Peyer's patch (tissue), 4 donors: Measurements from ENCODE around the gene KCNMA1. TPM values are rescaled to one million over a fixed set of nuclear protein-coding genes. Genes with fewer than 3 reads are reported as not detected.

Source experiments
- DNase-seq, 3 donors: peaks; one replicate each; pipeline ENCODE4 v3.0.0-alpha.2; 2017 to 2019
- H3K27ac ChIP-seq, 4 donors: fragments of 200-600 bp; sonication (generic); one replicate each; pipeline ENCODE4 v1.5.1; 2016 to 2019
- H3K27me3 ChIP-seq, 2 donors: fragments of 200-600 bp; sonication (generic); one replicate each; pipeline ENCODE4 v1.5.1; 2019
- H3K36me3 ChIP-seq, 3 donors: fragments of 200-600 bp; sonication (generic); one replicate each; pipeline ENCODE4 v1.5.1; 2016 to 2019
- H3K4me1 ChIP-seq, 4 donors: fragments of 200-600 bp; sonication (generic); one replicate each; pipeline ENCODE4 v1.5.1; 2016 to 2019
- H3K4me3 ChIP-seq, 4 donors: fragments of 200-600 bp; sonication (generic); 1 replicate in 3 of 4; 2 replicates in 1 of 4; pipeline ENCODE4 v1.5.1; 2016 to 2019; ENCODE audit warnings: mild to moderate bottlenecking in 1 of 4
- H3K9me3 ChIP-seq, 4 donors: fragments of 200-600 bp; sonication (generic); one replicate each; pipeline ENCODE4 v1.5.1; 2016 to 2019; ENCODE audit warnings: mild to moderate bottlenecking in 1 of 4
- POLR2A ChIP-seq, 2 donors: fragments of 450-650 bp; IDR thresholded peaks; one replicate each; pipeline ENCODE4 v1.5.1; 2017; ENCODE audit warnings: antibody characterized with exemption in 2 of 2, mild to moderate bottlenecking in 2 of 2, moderate library complexity in 2 of 2
- small RNA-seq, 2 donors: library from RNA; depleted of rRNA; stranded (forward); fragments of <200 nt; gene quantifications; one replicate each; pipeline ENCODE3, GENCODE V24; 2016
- total RNA-seq, 4 donors: library from RNA; depleted of rRNA; stranded (reverse); fragments of >200 nt; gene quantifications; one replicate each; pipeline ENCODE4 v1.1.0, GENCODE V29; 2016
- TF ChIP-seq, protein P1 (sequence below), 6 experiments: fragments of 450-650 bp in 4 of 6; fragments of 200-600 bp in 2 of 6; sonication (generic) in 1 of 6; IDR thresholded peaks; one replicate each; pipeline ENCODE4 v1.5.1; 2017 to 2019; ENCODE audit warnings: antibody characterized with exemption in 6 of 6, mild to moderate bottlenecking in 3 of 6, moderate library complexity in 1 of 6

Gene KCNMA1
- total RNA-seq, 4 donors from 2014 or later: 17.8 to 29.1 (median 23.9) TPM

DNA sequence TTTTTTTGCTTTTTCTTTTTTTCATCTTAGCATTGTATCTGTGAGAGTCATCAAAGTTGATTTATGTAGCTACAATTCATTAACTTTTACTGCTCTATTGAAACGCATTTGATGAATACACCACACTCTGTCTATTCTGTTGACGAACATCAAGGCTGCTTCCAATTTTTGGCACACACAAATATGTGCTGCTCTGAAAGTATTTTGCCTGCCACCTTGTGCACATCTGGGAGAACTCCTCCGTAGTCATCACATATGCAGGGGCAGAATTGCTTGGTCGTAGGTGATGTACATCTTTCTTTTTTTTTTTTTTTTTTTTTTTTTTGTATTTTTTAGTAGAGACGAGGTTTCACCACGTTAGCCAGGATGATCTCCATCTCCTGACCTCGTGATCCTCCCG, 796.8 kb downstream of the KCNMA1 start:
- Histone ChIP-seq H3K4me1 (no peaks in the 10 kb centered on the region), H3K4me3 (no peak overlapping the region), H3K27me3 (no peaks in the 10 kb centered on the region), H3K36me3 (no peaks in the 10 kb centered on the region), H3K9me3 (no peaks in the 10 kb centered on the region), H3K27ac (no peak overlapping the region)
- no peak for DNase-seq
- no peak for TF ChIP-seq POLR2A (IDR thresholded peaks at IDR 0.05)
- TF ChIP-seq, protein P1, sequence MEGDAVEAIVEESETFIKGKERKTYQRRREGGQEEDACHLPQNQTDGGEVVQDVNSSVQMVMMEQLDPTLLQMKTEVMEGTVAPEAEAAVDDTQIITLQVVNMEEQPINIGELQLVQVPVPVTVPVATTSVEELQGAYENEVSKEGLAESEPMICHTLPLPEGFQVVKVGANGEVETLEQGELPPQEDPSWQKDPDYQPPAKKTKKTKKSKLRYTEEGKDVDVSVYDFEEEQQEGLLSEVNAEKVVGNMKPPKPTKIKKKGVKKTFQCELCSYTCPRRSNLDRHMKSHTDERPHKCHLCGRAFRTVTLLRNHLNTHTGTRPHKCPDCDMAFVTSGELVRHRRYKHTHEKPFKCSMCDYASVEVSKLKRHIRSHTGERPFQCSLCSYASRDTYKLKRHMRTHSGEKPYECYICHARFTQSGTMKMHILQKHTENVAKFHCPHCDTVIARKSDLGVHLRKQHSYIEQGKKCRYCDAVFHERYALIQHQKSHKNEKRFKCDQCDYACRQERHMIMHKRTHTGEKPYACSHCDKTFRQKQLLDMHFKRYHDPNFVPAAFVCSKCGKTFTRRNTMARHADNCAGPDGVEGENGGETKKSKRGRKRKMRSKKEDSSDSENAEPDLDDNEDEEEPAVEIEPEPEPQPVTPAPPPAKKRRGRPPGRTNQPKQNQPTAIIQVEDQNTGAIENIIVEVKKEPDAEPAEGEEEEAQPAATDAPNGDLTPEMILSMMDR (IDR thresholded peaks at IDR 0.05): no peak

DNA sequence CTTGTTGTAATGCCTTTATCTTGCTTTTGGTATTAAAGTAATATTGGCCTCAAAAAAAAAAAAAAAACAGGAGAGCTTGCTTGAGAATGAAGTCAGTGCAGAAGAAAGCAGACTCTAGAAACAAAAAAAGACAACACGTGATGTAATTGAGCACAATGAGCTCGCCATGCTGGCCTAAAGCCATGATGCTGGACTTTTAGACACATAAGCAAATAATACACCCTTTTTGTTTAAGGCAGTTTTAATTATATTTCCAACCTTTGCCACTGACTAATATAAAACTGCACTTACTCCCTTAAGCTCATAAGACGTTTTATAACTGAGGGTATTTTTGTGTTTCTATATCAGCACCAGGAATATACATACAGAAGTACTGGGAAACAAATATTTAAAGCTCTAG, 798.3 kb downstream of the KCNMA1 start:
- no peaks in the 10 kb centered on the region for H3K4me1 ChIP-seq
- no peak overlapping the region for H3K27ac ChIP-seq
- H3K27me3 ChIP-seq: no peaks in the 10 kb centered on the region
- no peak overlapping the region for H3K4me3 ChIP-seq
- H3K36me3 ChIP-seq: no peaks in the 10 kb centered on the region
- no peak for TF ChIP-seq POLR2A (IDR thresholded peaks at IDR 0.05)
- TF ChIP-seq, protein P1 (IDR thresholded peaks at IDR 0.05): no peak
- no peak for DNase-seq
- no peaks in the 10 kb centered on the region for H3K9me3 ChIP-seq

DNA sequence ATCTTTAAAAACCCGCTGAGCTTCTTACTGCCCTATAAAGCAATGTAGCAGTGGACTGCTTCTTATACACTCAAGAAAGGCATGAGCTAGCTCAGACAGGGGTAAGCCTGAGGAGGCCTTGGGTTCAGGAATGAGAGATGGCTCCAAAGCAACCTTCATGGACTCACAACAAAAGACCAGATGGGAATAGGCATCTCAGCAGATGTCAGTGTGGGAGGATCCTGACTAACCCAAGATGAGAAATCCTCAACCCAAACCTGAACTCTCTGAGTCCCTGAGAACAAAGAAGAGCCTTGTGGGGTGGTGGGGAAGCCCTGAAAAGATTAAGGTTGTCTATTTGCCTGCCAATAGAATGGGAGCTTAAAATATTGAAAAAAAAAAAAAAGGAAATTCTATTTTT, 807.4 kb downstream of the KCNMA1 start:
- no peak for DNase-seq
- Histone ChIP-seq H3K36me3 (no peaks in the 10 kb centered on the region), H3K4me3 (no peak overlapping the region), H3K27ac (no peak overlapping the region), H3K9me3 (no peaks in the 10 kb centered on the region), H3K27me3 (no peaks in the 10 kb centered on the region), H3K4me1 (no peaks in the 10 kb centered on the region)
- TF ChIP-seq, protein P1 (IDR thresholded peaks at IDR 0.05): no peak
- TF ChIP-seq POLR2A (IDR thresholded peaks at IDR 0.05): no peak

DNA sequence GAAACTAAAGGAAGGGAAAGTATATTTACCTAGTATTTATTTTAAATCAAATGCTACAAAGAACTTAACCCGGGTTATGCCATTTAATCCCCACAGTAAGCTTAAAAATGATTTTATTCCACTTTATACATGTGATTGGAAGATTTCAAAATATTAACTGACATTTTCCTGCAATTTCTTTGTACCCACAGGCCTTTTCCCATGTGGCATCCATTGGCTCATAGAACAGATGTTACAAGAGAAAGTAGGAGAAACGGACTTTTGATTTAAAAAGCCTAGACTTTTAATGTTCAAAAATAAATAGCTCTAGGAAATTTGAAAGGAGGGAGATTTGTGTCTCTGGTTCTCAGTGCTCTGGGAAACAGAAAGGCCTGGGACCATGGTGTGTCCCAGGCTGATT, 807.9 kb downstream of the KCNMA1 start:
- no peak overlapping the region for H3K27ac ChIP-seq
- TF ChIP-seq, protein P1 (IDR thresholded peaks at IDR 0.05): no peak
- no peak for TF ChIP-seq POLR2A (IDR thresholded peaks at IDR 0.05)

More for the DNA sequence above, 807.9 kb downstream of the KCNMA1 start:
- no peaks in the 10 kb centered on the region for H3K27me3 ChIP-seq
- H3K4me1 ChIP-seq: no peaks in the 10 kb centered on the region
- no peaks in the 10 kb centered on the region for H3K36me3 ChIP-seq
- no peaks in the 10 kb centered on the region for H3K9me3 ChIP-seq
- DNase-seq: no peak
- H3K4me3 ChIP-seq: no peak overlapping the region

Small RNA genes within 50 kb of the gene (small RNA-seq; reads per million reads assigned to genes)
- gene ATP5MC1P8: 0 reads per million in 2 donors
- 0 reads per million in 2 donors for gene COX6CP15
- 0 reads per million in 2 donors for gene RF00322
- gene RNA5SP321: 0 reads per million in 2 donors
